Naive thymus-derived CD4-positive, alpha-beta T cell (primary cell): ENCODE data around the gene NUP85. TPM values are rescaled to one million over a fixed set of nuclear protein-coding genes. Genes with fewer than 3 reads are reported as not detected.
"Not testable (repeated sequence)": the region's sequence is repeated elsewhere in the genome, so short reads cannot be mapped to it uniquely, and the experiment has no call there.

ENCODE experiments used
- ATAC-seq: fragments of 150-1000 bp; cut with Tn5 transposase; 2 replicates; pipeline ENCODE4 v1.10.0; 2021; ENCODE audit warnings: mild to moderate bottlenecking, moderate library complexity
- CTCF ChIA-PET: fragments of 350-600 bp; sonication (Branson Sonifier 250); formaldehyde crosslinking; loops from one replicate; lab custom pipeline; 2021; ENCODE audit warnings: antibody characterized with exemption; lab: Charles Lee
- POLR2A ChIA-PET: fragments of 350-600 bp; sonication (Branson Sonifier 250); formaldehyde crosslinking; loops from one replicate; lab custom pipeline; 2021; ENCODE audit warnings: antibody characterized with exemption, inconsistent platforms; lab: Charles Lee
- DNase-seq, 9 donors: peaks; one replicate each; pipeline versions ENCODE4 v3.0.0 to v3.0.0-alpha.2; 2020 to 2022; ENCODE audit warnings: mixed read lengths in 1 of 9
- H3K27ac ChIP-seq: one replicate; pipeline ENCODE4 v1.7.0; 2013; ENCODE audit warnings: mild to moderate bottlenecking, low read depth, low read length, moderate library complexity
- H3K27me3 ChIP-seq, 2 donors: one replicate each; pipeline ENCODE4 v1.7.0; 2013; ENCODE audit warnings: low read length in 2 of 2, mild to moderate bottlenecking in 2 of 2, moderate library complexity in 2 of 2; ENCODE audit not compliant: control insufficient read depth in 2 of 2, insufficient read depth in 2 of 2
- H3K36me3 ChIP-seq, 3 experiments: 1 replicate in 2 of 3; 2 replicates in 1 of 3; pipeline ENCODE4 v1.7.0; 2013; ENCODE audit warnings: low read length in 3 of 3, mild to moderate bottlenecking in 3 of 3, moderate library complexity in 1 of 3; ENCODE audit not compliant: insufficient read depth in 3 of 3, control insufficient read depth in 2 of 3
- H3K4me1 ChIP-seq, 2 donors: one replicate each; pipeline ENCODE4 v1.7.0; 2013; ENCODE audit warnings: low read length in 2 of 2, mild to moderate bottlenecking in 2 of 2, moderate library complexity in 1 of 2; ENCODE audit not compliant: control insufficient read depth in 2 of 2, insufficient read depth in 2 of 2
- H3K4me3 ChIP-seq: 2 replicates; pipeline ENCODE4 v1.7.0; 2013; ENCODE audit warnings: mild to moderate bottlenecking, low read length
- H3K9me3 ChIP-seq, 3 experiments: 1 replicate in 2 of 3; 2 replicates in 1 of 3; pipeline ENCODE4 v1.7.0; 2013; ENCODE audit warnings: low read length in 3 of 3; ENCODE audit not compliant: control insufficient read depth in 2 of 3
- H3K27ac Mint-ChIP-seq, 9 donors: one replicate each; pipeline ENCODE4 v1.8.0; 2020 to 2022; ENCODE audit warnings: mixed read lengths in 9 of 9, mild to moderate bottlenecking in 8 of 9, moderate library complexity in 5 of 9, inconsistent platforms in 2 of 9
- H3K27me3 Mint-ChIP-seq, 5 donors: one replicate each; pipeline ENCODE4 v1.8.0; 2021 to 2022; ENCODE audit warnings: mixed read lengths in 5 of 5, mild to moderate bottlenecking in 1 of 5
- H3K36me3 Mint-ChIP-seq, 5 donors: one replicate each; pipeline ENCODE4 v1.8.0; 2020 to 2022; ENCODE audit warnings: mixed read lengths in 5 of 5, mild to moderate bottlenecking in 3 of 5, inconsistent platforms in 1 of 5
- H3K4me1 Mint-ChIP-seq, 7 donors: one replicate each; pipeline ENCODE4 v1.8.0; 2020 to 2022; ENCODE audit warnings: mixed read lengths in 7 of 7, mild to moderate bottlenecking in 3 of 7, inconsistent platforms in 1 of 7
- H3K4me3 Mint-ChIP-seq, 10 donors: one replicate each; pipeline ENCODE4 v1.8.0; 2020 to 2022; ENCODE audit warnings: mild to moderate bottlenecking in 10 of 10, mixed read lengths in 10 of 10, moderate library complexity in 6 of 10, inconsistent platforms in 2 of 10
- H3K9me3 Mint-ChIP-seq, 11 donors: one replicate each; pipeline ENCODE4 v1.8.0; 2020 to 2022; ENCODE audit warnings: mixed read lengths in 11 of 11, mild to moderate bottlenecking in 4 of 11, inconsistent platforms in 1 of 11, moderate library complexity in 1 of 11
- intact Hi-C, 2 donors: fragments of 100-400 bp; cut with micrococcal nuclease; formaldehyde crosslinking; loops; one replicate each; pipeline ENCODE4 v1.15.1; 2023
- polyA plus RNA-seq, 2 donors: library from polyadenylated mRNA; unstranded; fragments of 300-500 nt; fragmentation: Illumina TruSeq; gene quantifications; one replicate each; pipeline ENCODE4 v1.2.3, GENCODE V29; 2021
- total RNA-seq, 6 experiments: library from RNA in 5 of 6; stranded (reverse) in 5 of 6; gene quantifications; 1 replicate in 5 of 6; 2 replicates in 1 of 6; pipeline ENCODE4 v1.2.3 and lab custom pipeline; 2021 to 2026

Gene NUP85
- total and polyA plus RNA-seq, 7 experiments from 2014 or later, result 21.0 to 143 (median 97.3) TPM

DNA sequence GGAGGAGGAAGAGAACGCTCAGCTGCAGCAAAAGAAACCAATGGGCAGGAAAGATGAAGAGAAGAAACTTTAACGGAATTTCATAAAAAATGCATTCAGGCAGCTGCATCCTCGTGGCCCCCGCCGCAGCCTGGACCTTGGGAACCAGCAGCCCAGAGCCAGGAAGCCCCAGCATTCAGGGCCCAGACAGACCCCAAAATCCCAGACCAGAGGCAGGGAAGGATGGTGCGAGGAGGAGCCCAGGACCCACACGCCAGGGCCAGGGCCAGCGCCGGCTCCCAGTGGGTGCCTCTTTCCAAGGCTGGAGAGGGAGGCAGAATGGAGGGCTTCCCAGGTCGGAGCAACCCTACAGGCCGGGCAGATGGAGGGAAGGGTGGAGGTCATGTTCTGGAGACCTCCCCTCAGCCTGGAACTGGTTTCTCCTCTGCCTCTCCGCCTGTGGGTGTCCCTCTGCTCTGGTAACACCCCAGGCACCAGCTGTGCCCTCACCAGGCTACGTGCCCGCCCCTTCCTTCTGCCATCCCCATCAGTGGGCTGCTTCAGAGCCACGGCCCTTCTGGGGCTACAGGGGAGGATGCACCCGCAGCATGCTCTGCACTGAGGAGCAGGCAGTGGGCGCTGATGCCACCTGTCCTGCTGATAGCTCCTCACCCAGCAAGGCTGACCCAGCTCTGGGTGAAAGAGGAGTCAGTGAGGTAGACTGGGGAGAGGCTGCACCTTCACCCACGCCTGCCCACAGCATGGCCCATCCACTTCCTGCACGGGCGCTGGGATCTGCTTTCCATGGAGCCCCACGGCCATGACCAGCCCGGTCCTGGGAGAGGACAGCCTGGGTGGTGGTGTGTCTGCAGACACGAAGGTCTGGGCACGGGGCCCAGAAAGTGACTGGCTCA, 66.7 kb downstream of the NUP85 start:
- ATAC-seq (no peak), DNase-seq (peak in 1 of 9 donors; percentile 19)
- Mint-ChIP-seq H3K27ac (peak overlapping the region in 8 of 9 donors; percentile 72 to 90 (median 86)), H3K4me1 (peaks cover 5 to 41% (median 34%) of the 10 kb centered on the region in 7 donors), H3K27me3 (no peaks in the 10 kb centered on the region), H3K9me3 (no peaks in the 10 kb centered on the region), H3K4me3 (peak overlapping the region; percentile 67 to 87 (median 84)), H3K36me3 (peaks cover 0 to 12% (median 0%) of the 10 kb centered on the region in 5 donors)
- no peaks in the 10 kb centered on the region for H3K9me3 ChIP-seq
- peak overlapping the region; percentile 84 for H3K27ac ChIP-seq
- no peaks in the 10 kb centered on the region for H3K27me3 ChIP-seq
- peaks cover 0 to 14% (median 0%) of the 10 kb centered on the region in 3 experiments for H3K36me3 ChIP-seq
- ChIA-PET POLR2A (interaction anchor here (0.5 to 7.2 kb wide), 13 partner anchors 11 to 584 kb away, joined by 3 to 132 read pairs (median 3); partner anchors contain the start of genes GGA3, GRB2, MRPS7 and SLC25A19), CTCF (interaction anchor here (0.7 to 2.5 kb wide), 6 partner anchors 11 to 481 kb away, joined by 3 to 26 read pairs (median 6); partner anchors contain the start of genes GGA3, MRPS7 and SLC25A19)
- peaks cover 15 to 24% of the 10 kb centered on the region in 2 donors for H3K4me1 ChIP-seq
- peak overlapping the region; percentile 75 for H3K4me3 ChIP-seq
- intact Hi-C loops, result loop anchor here (1.0 to 10.0 kb wide), 13 partner anchors 11 to 703 kb away; partner anchors contain the start of genes GGA3 (in 2 of the 2), GRB2 (in 2 of the 2), MRPS7 (in 2 of the 2) and SLC25A19 (in 2 of the 2)

DNA sequence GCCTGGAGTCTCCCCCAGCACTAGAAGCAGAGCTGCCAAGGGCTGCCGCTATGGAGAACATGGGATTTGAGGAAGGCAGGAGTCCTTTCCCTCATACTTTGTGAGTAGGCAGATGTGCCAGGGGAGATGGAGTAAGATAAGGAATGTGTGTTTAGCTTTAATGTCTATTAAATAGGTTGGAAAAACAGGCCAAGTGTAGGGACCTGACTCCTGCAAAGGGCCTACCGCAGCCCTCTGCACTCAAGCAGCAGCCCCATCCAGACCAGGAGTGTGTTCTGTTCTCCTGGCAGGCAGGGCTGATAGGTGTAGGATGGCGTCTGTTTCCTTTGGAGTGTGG, 67.3 kb downstream of the NUP85 start:
- intact Hi-C loops, result loop anchor here (5.0 to 10.0 kb wide), 2 partner anchors 244 to 702 kb away; partner anchors contain the start of genes ACOX1 (in 1 of the 2), CASKIN2 (in 1 of the 2), TEN1 (in 1 of the 2) and TSEN54 (in 1 of the 2)
- peaks cover 15 to 24% of the 10 kb centered on the region in 2 donors for H3K4me1 ChIP-seq
- peaks cover 0 to 11% (median 0%) of the 10 kb centered on the region in 5 donors for H3K36me3 Mint-ChIP-seq
- no peak for ATAC-seq
- no peaks in the 10 kb centered on the region for H3K9me3 ChIP-seq
- H3K36me3 ChIP-seq, result peaks cover 0 to 8% (median 0%) of the 10 kb centered on the region in 3 experiments
- ChIA-PET POLR2A (interaction anchor here (0.5 to 7.2 kb wide), 6 partner anchors 10 to 583 kb away, joined by 3 to 132 read pairs (median 20); partner anchors contain the start of genes GGA3, MRPS7, SLC25A19 and SUMO2), CTCF (interaction anchor here (0.7 to 1.8 kb wide), 2 partner anchors 12 to 17 kb away, joined by 3 to 4 read pairs; partner anchors contain the start of gene SLC25A19)
- DNase-seq, result no peak
- no peak overlapping the region for H3K4me3 ChIP-seq
- peak overlapping the region in 9 of 10 donors; percentile 59 to 87 (median 80) for H3K4me3 Mint-ChIP-seq
- no peaks in the 10 kb centered on the region for H3K9me3 Mint-ChIP-seq
- H3K4me1 Mint-ChIP-seq, result peaks cover 5 to 41% (median 34%) of the 10 kb centered on the region in 7 donors
- H3K27ac Mint-ChIP-seq, result peak overlapping the region in 7 of 9 donors; percentile 67 to 90 (median 79)
- no peaks in the 10 kb centered on the region for H3K27me3 ChIP-seq
- H3K27me3 Mint-ChIP-seq, result no peaks in the 10 kb centered on the region
- H3K27ac ChIP-seq, result peak overlapping the region; percentile 49

DNA sequence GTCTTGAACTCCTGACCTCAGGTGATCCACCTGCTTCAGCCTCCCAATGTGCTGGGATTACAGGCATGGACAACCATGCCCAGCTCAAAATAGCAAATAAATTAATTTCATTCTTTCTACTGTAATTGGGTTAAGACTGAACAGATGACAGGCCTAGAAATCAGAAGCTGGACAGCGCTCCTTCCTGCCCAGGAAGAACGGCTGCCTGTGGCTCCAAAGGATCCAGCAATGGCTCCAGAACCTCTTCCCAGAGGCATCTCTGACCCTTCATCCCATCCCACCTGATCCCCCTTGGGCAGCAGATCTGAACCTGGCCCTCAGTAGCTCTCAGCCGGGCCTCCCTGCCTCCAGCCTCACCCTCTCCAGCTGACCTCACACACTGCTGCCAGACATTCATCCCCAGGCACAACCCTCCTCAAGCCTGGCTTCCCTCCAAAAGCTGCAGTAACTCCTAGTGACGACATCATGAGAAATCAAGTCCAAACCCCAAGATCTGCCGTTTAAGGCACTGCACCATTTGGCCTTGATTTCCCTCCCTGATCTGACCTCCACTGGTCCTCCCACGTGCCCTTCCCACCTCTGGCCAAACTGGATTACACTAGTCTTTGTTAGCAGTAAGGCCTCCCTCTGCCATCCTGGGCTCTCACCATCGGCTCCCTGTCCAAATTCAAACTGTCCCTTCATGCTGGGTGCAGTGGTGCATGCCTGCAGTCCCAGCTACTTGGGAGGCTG, 68.7 kb downstream of the NUP85 start:
- peak overlapping the region in 7 of 9 donors; percentile 22 to 81 (median 67) for H3K27ac Mint-ChIP-seq
- H3K4me3 Mint-ChIP-seq, result peak overlapping the region in 7 of 10 donors; percentile 9 to 87 (median 54)
- intact Hi-C loops, result loop anchor here (5.0 to 10.0 kb wide), 2 partner anchors 243 to 701 kb away; partner anchors contain the start of genes ACOX1 (in 1 of the 2), CASKIN2 (in 1 of the 2), TEN1 (in 1 of the 2) and TSEN54 (in 1 of the 2)

DNA sequence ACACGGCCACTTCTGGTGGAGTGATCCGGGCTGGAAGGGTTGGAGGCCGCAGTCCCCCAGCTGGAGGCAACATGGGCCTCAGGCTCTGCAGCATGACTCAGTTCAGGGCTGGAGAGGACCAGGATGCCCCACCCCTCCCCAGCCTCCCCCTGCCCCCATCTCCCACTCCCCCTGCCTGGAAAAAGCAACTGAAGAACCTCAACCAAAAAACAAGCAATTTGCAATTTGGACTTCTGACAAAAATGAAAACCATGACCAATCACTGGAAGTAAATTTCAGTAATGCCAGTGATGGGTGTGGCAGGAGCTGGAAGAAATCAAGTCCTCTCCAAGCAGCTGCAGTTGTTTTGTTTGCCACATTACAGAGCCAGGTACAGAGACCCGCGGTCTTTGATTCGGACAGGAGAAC, 72.2 kb downstream of the NUP85 start:
- peaks cover 0 to 7% (median 0%) of the 10 kb centered on the region in 3 experiments for H3K36me3 ChIP-seq
- intact Hi-C loops, result loop anchor here in 1 of 2 donors (10.0 kb wide), 1 partner anchor 697 kb away; the partner anchor contains the start of genes ACOX1 and TEN1
- H3K9me3 ChIP-seq, result no peaks in the 10 kb centered on the region
- no peak overlapping the region for H3K4me3 ChIP-seq
- no peaks in the 10 kb centered on the region for H3K27me3 ChIP-seq
- no peak overlapping the region for H3K27ac ChIP-seq
- no peak overlapping the region for H3K4me3 Mint-ChIP-seq
- no peak overlapping the region for H3K27ac Mint-ChIP-seq
- peaks cover 0 to 8% of the 10 kb centered on the region in 2 donors for H3K4me1 ChIP-seq
- H3K27me3 Mint-ChIP-seq, result no peaks in the 10 kb centered on the region
- no peak for DNase-seq
- peaks cover 0 to 15% (median 14%) of the 10 kb centered on the region in 7 donors for H3K4me1 Mint-ChIP-seq
- POLR2A ChIA-PET, result interaction anchor here (1.3 kb wide), 1 partner anchor 8 kb away, joined by 3 read pairs; no protein-coding TSS in a partner anchor
- no peak for ATAC-seq
- H3K36me3 Mint-ChIP-seq, result peaks cover 0 to 14% (median 3%) of the 10 kb centered on the region in 5 donors
- no peaks in the 10 kb centered on the region for H3K9me3 Mint-ChIP-seq
- CTCF ChIA-PET, result no interaction called here

More for the DNA sequence above, 68.7 kb downstream of the NUP85 start:
- H3K4me1 ChIP-seq, result peaks cover 15 to 24% of the 10 kb centered on the region in 2 donors
- ATAC-seq (no peak), DNase-seq (no peak)
- Mint-ChIP-seq H3K4me1 (peaks cover 5 to 38% (median 28%) of the 10 kb centered on the region in 7 donors), H3K36me3 (peaks cover 0 to 9% (median 0%) of the 10 kb centered on the region in 5 donors), H3K9me3 (no peaks in the 10 kb centered on the region), H3K27me3 (no peaks in the 10 kb centered on the region)
- H3K4me3 ChIP-seq, result no peak overlapping the region
- ChIA-PET CTCF (interaction anchor here (0.6 to 0.7 kb wide), 3 partner anchors 16 to 349 kb away, joined by 3 to 4 read pairs (median 3); no protein-coding TSS in a partner anchor), POLR2A (interaction anchor here (0.9 to 7.2 kb wide), 3 partner anchors 13 to 71 kb away, joined by 3 to 132 read pairs (median 73); partner anchors contain the start of genes GGA3, MRPS7 and SLC25A19)
- H3K27ac ChIP-seq, result no peak overlapping the region
- H3K27me3 ChIP-seq, result no peaks in the 10 kb centered on the region
- H3K9me3 ChIP-seq, result no peaks in the 10 kb centered on the region
- H3K36me3 ChIP-seq, result peaks cover 0 to 5% (median 0%) of the 10 kb centered on the region in 3 experiments

DNA sequence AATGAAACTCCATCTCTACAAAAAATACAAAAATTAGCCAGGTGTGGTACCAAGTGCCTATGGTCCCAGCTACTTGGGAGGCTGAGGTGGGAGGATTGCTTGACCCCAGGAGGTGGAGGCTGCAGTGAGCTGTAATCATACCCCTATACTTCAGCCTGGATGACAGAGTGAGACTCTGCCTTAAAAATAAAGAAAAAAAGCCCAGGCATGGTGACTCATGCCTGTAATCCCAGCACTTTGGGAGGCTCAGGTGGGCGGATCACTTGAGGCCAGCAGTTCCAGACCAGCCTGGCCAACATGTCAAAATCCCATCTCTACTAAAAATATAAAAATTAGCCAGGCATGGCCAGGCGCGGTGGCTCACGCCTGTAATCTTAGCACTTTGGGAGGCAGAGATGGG, 74.7 kb downstream of the NUP85 start:
- H3K9me3 ChIP-seq, H3K27ac ChIP-seq, ATAC-seq, H3K4me1 Mint-ChIP-seq, intact Hi-C loops, H3K27me3 Mint-ChIP-seq, H3K4me3 Mint-ChIP-seq, CTCF ChIA-PET, H3K27ac Mint-ChIP-seq, H3K27me3 ChIP-seq, H3K4me3 ChIP-seq, H3K9me3 Mint-ChIP-seq, H3K4me1 ChIP-seq, DNase-seq: not testable (repeated sequence)
- POLR2A ChIA-PET, result interaction anchor here (1.0 kb wide), 1 partner anchor 9 kb away, joined by 3 read pairs; the partner anchor contains the start of gene MIF4GD
- H3K36me3 ChIP-seq, result peaks cover 0 to 14% (median 0%) of the 10 kb centered on the region in 3 experiments
- H3K36me3 Mint-ChIP-seq, result peaks cover 3 to 14% (median 4%) of the 10 kb centered on the region in 5 donors
